ENCODE measurements around the gene SPTLC2.

GRCh38 chr14:77559381-77559780 lies 57.1 kb downstream of the SPTLC2 start:
- no peak for TF ChIP-seq CTCF (IDR thresholded peaks at IDR 0.05; ENCODE audit: low read depth, low read length)
- TF ChIP-seq EZH2phosphoT487 (IDR thresholded peaks at IDR 0.05; ENCODE audit: low read depth): no peak

All from OCI-LY3 (cell line).